ENCODE results near the gene CEP41.

The CEP41 gene

DNA sequence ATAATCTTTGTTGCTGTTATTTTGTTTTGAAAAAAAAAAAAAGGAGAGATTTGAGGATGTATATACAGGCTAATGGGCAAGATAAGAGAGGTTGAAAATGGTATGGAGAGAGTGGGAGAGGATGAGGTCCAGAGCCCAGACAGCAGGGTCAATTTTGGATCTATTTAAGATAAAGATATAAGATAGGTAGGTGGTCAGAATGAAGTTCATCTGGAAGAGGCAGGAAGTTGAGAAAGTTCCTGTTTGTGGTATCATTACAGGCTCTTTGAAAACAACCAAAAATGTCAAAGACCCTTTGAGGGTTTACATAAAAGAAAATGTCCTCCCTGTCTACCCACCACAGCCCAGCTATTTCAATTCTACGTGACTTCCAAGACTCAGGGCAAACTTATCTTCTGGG is 7.5 kb downstream of the CEP41 start:
- Histone ChIP-seq H3K4me1 (ENCODE audit: control insufficient read depth, insufficient read depth, low read length) (peaks cover 4% of the 10 kb centered on the region; the same call in 1 of the 2 replicates), H3K27me3 (ENCODE audit: control insufficient read depth, insufficient read depth, low read length) (no peaks in the 10 kb centered on the region), H3K4me3 (ENCODE audit: low read depth, low read length) (no peak overlapping the region), H3K27ac (ENCODE audit: low read depth, low read length) (no peak overlapping the region), H3K9me3 (ENCODE audit: control insufficient read depth, insufficient read depth, low read length) (no peaks in the 10 kb centered on the region), H3K36me3 (ENCODE audit: control insufficient read depth, insufficient read depth, low read length) (no peaks in the 10 kb centered on the region), H3K9ac (ENCODE audit: low read depth, low read length) (no peak overlapping the region)

DNA sequence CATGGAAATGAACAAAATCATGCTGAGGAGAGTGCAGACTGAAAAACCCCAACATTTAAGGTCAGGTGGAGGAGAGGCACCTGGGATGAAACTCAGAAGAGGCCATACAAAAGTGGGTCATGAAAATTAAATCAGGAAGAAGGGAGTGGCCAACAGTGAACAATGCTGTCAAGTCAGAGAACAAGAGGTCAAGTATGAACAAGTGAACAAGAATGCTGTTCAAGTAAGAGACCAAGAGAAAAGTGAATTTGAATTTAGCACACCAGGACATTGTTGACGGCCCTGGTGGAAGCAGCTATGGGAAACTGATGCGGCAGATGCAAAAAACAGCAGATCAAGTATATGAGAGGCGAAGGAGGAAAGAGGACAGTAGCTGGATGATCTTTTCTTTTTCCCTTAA is 7.9 kb downstream of the CEP41 start:
- no peaks in the 10 kb centered on the region for H3K27me3 ChIP-seq (ENCODE audit: control insufficient read depth, insufficient read depth, low read length)
- H3K4me1 ChIP-seq (ENCODE audit: control insufficient read depth, insufficient read depth, low read length) = peaks cover 4% of the 10 kb centered on the region; the same call in 1 of the 2 replicates
- no peak overlapping the region for H3K4me3 ChIP-seq (ENCODE audit: low read depth, low read length)
- no peaks in the 10 kb centered on the region for H3K36me3 ChIP-seq (ENCODE audit: control insufficient read depth, insufficient read depth, low read length)
- H3K9me3 ChIP-seq (ENCODE audit: control insufficient read depth, insufficient read depth, low read length) = no peaks in the 10 kb centered on the region
- no peak overlapping the region for H3K27ac ChIP-seq (ENCODE audit: low read depth, low read length)
- H3K9ac ChIP-seq (ENCODE audit: low read depth, low read length) = no peak overlapping the region

DNA sequence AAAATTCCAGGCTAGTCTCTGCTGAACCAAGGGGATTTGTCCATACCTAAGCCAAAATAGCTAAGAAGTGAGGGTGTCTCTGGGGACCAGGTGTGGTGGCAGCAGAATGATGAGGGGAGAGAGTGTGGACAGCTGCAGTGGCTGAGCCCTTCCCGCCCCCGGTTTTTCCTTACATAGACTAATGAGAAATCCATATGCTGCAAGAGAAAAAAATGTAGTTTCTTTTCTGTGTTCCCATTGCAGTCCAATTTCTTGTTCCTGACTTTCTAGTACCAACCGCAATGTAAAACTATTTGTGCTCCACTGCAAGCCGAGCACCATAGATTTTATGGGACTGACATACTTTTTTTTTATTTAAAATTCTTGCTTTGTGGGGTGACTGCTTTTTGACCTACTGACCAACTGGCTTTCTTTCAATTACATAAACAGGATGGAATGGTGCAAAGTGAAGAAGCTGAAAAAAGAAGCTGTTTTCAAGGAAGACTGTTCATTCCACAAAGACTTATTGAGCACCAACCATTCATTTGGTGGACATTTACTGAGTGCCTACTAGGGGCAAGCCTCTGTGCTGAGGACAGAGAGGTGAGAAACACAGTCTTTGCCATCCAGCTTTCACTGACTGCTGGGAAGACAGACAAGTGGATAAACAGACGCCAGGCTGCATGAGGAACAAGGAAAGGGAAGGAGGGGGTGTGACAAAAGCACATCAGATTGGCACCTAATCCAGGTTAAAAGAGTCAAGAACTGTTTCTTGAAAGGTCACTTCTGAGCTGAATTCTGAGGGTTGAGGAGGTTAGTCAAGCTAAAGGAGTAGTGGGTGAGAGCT is 9.8 kb downstream of the CEP41 start:
- Histone ChIP-seq H3K4me1 (ENCODE audit: control insufficient read depth, insufficient read depth, low read length) (peaks cover 4% of the 10 kb centered on the region; the same call in 1 of the 2 replicates), H3K9me3 (ENCODE audit: control insufficient read depth, insufficient read depth, low read length) (no peaks in the 10 kb centered on the region), H3K4me3 (ENCODE audit: low read depth, low read length) (no peak overlapping the region), H3K27me3 (ENCODE audit: control insufficient read depth, insufficient read depth, low read length) (no peaks in the 10 kb centered on the region), H3K27ac (ENCODE audit: low read depth, low read length) (no peak overlapping the region), H3K36me3 (ENCODE audit: control insufficient read depth, insufficient read depth, low read length) (no peaks in the 10 kb centered on the region), H3K9ac (ENCODE audit: low read depth, low read length) (no peak overlapping the region)

DNA sequence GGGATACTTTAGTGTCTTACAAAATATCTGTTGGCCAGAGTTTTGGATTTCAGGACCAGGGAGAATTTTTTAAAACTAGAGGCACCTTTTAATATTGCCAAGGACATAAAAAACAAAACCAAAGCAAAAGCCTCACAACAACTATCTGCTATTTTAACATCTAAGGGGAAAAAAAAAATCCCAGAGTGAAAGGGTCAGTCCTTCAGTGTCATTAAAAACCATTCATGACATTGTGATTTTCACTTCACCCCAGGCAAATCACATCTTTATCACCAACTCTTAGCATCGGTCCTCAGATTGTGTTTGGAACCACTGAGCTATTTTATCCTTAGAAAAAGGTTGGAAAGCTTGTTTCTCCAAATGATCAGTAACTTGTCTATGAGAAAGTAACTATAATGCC is 10.7 kb downstream of the CEP41 start:
- Histone ChIP-seq H3K4me3 (ENCODE audit: low read depth, low read length) (no peak overlapping the region), H3K9ac (ENCODE audit: low read depth, low read length) (no peak overlapping the region), H3K27me3 (ENCODE audit: control insufficient read depth, insufficient read depth, low read length) (no peaks in the 10 kb centered on the region), H3K27ac (ENCODE audit: low read depth, low read length) (no peak overlapping the region), H3K9me3 (ENCODE audit: control insufficient read depth, insufficient read depth, low read length) (no peaks in the 10 kb centered on the region), H3K36me3 (ENCODE audit: control insufficient read depth, insufficient read depth, low read length) (no peaks in the 10 kb centered on the region), H3K4me1 (ENCODE audit: control insufficient read depth, insufficient read depth, low read length) (peaks cover 4% of the 10 kb centered on the region; the same call in 1 of the 2 replicates)

DNA sequence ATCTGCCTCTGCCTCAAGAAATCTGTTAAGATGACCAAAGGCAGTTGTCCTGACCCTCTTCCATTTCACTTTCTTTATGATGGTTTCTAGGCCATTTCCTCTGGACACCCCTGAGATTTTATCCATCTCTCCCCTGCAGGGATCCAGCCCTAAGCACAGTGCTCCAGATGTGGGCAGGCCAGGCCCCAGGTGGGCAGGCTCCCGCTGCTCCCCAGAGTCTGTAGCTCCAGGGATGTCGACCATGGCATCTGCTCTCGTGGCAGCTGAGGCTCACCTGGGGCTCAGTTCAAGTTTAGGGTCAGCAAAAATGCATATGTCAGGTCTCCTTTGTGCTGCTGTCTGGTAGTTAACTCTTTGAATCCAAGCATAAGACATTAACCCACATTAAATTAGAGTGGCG is 11.8 kb downstream of the CEP41 start:
- H3K27me3 ChIP-seq (ENCODE audit: control insufficient read depth, insufficient read depth, low read length) = no peaks in the 10 kb centered on the region
- H3K9me3 ChIP-seq (ENCODE audit: control insufficient read depth, insufficient read depth, low read length) = no peaks in the 10 kb centered on the region
- no peak overlapping the region for H3K4me3 ChIP-seq (ENCODE audit: low read depth, low read length)

DNA sequence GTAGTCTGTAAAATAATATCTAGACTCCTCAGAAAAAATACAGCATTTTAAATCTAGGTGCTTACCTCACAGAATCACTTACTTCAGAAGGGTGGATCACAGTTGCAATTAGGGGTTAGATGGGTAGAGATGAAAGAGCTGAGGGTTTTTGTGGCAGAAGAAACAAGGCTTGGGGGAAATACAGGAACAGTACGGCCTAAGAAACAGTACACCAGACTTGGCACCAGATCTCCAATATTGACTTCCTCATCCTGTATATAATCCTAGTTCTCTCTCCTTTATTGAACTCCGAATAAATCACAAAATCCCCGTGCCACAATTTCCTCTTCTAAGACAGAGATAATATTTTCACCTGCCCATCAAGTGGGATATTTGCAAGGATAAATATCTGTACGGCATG is 14.3 kb downstream of the CEP41 start:
- Histone ChIP-seq H3K4me1 (ENCODE audit: control insufficient read depth, insufficient read depth, low read length) (peaks cover 12% of the 10 kb centered on the region), H3K27ac (ENCODE audit: low read depth, low read length) (no peak overlapping the region), H3K4me3 (ENCODE audit: low read depth, low read length) (no peak overlapping the region), H3K27me3 (ENCODE audit: control insufficient read depth, insufficient read depth, low read length) (no peaks in the 10 kb centered on the region), H3K36me3 (ENCODE audit: control insufficient read depth, insufficient read depth, low read length) (no peaks in the 10 kb centered on the region), H3K9ac (ENCODE audit: low read depth, low read length) (no peak overlapping the region), H3K9me3 (ENCODE audit: control insufficient read depth, insufficient read depth, low read length) (no peaks in the 10 kb centered on the region)

More for the DNA sequence above, 11.8 kb downstream of the CEP41 start:
- peaks cover 4% of the 10 kb centered on the region; the same call in 1 of the 2 replicates for H3K4me1 ChIP-seq (ENCODE audit: control insufficient read depth, insufficient read depth, low read length)
- H3K27ac ChIP-seq (ENCODE audit: low read depth, low read length) = no peak overlapping the region
- H3K9ac ChIP-seq (ENCODE audit: low read depth, low read length) = no peak overlapping the region
- no peaks in the 10 kb centered on the region for H3K36me3 ChIP-seq (ENCODE audit: control insufficient read depth, insufficient read depth, low read length)

DNA sequence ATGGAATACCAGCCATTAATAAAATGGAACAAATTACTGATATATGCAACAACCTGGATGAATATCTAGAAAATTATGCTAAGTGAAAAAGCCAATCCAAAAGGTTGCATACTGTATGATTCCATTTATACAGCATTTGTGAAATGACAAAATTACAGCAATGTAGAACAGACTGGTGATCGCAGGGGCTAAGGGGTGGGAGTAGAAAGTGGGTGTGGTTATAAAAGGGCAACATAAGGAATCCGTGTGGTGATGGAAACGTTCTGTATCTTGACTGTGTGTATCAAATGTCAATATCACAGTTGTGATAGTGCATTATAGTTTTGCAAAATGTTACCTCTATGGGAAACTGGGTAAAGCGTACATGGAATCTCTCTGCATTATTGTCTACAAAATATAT is 15.0 kb downstream of the CEP41 start:
- Histone ChIP-seq H3K9me3 (ENCODE audit: control insufficient read depth, insufficient read depth, low read length) (no peaks in the 10 kb centered on the region), H3K4me3 (ENCODE audit: low read depth, low read length) (no peak overlapping the region), H3K27ac (ENCODE audit: low read depth, low read length) (no peak overlapping the region), H3K27me3 (ENCODE audit: control insufficient read depth, insufficient read depth, low read length) (no peaks in the 10 kb centered on the region), H3K9ac (ENCODE audit: low read depth, low read length) (no peak overlapping the region), H3K4me1 (ENCODE audit: control insufficient read depth, insufficient read depth, low read length) (peaks cover 14% of the 10 kb centered on the region), H3K36me3 (ENCODE audit: control insufficient read depth, insufficient read depth, low read length) (no peaks in the 10 kb centered on the region)

DNA sequence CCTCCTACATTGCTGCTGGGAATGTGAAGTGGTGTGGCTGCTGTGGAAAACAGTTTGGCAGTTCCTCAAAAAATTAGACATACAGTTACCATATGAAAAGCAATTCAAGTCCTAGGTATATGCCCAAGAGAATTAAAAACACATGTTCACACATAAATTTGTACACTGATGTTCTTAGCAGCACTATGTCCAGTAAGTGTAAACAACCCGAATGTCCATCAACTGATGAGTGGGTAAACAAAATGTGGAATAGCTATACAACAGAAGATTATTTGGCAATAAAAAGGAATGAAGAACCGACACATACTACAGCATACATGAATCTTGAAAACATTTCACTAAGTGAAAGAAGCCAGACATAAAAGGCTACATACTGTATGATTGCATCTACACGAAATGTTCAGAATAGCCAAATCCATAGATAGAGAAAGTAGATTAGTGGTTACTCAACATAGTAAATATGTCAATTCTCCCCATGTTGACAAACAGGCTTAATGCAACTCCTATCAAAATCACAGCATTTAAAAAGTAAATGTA is 17.2 kb downstream of the CEP41 start:
- Histone ChIP-seq H3K4me1 (ENCODE audit: control insufficient read depth, insufficient read depth, low read length) (peaks cover 19% of the 10 kb centered on the region), H3K4me3 (ENCODE audit: low read depth, low read length) (no peak overlapping the region), H3K9ac (ENCODE audit: low read depth, low read length) (no peak overlapping the region), H3K36me3 (ENCODE audit: control insufficient read depth, insufficient read depth, low read length) (no peaks in the 10 kb centered on the region), H3K9me3 (ENCODE audit: control insufficient read depth, insufficient read depth, low read length) (no peaks in the 10 kb centered on the region), H3K27ac (ENCODE audit: low read depth, low read length) (no peak overlapping the region), H3K27me3 (ENCODE audit: control insufficient read depth, insufficient read depth, low read length) (no peaks in the 10 kb centered on the region)

DNA sequence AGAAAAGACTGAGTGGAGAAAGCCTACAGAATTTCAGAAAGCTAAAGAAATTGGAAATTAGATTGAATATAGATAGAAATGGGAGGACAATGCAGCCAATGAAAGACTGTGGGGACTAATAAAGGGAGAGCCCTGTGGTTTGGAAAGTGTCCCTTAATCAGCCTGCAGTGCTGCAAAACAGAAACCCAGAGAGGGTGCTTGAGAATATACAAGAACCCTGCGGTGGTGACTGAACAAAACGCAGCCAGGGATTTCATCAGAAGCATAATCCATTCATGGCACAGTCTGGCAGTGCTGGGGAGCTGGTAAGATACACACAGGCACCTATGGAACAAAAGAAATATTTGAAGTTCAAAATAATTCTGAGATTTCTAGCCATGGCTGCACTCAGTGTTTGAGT is 19.1 kb downstream of the CEP41 start:
- H3K9me3 ChIP-seq (ENCODE audit: control insufficient read depth, insufficient read depth, low read length) = no peaks in the 10 kb centered on the region
- H3K27ac ChIP-seq (ENCODE audit: low read depth, low read length) = peak overlapping the region; percentile 43
- H3K4me3 ChIP-seq (ENCODE audit: low read depth, low read length) = no peak overlapping the region
- H3K36me3 ChIP-seq (ENCODE audit: control insufficient read depth, insufficient read depth, low read length) = no peaks in the 10 kb centered on the region
- H3K27me3 ChIP-seq (ENCODE audit: control insufficient read depth, insufficient read depth, low read length) = no peaks in the 10 kb centered on the region
- H3K4me1 ChIP-seq (ENCODE audit: control insufficient read depth, insufficient read depth, low read length) = peaks cover 21% of the 10 kb centered on the region
- H3K9ac ChIP-seq (ENCODE audit: low read depth, low read length) = no peak overlapping the region

DNA sequence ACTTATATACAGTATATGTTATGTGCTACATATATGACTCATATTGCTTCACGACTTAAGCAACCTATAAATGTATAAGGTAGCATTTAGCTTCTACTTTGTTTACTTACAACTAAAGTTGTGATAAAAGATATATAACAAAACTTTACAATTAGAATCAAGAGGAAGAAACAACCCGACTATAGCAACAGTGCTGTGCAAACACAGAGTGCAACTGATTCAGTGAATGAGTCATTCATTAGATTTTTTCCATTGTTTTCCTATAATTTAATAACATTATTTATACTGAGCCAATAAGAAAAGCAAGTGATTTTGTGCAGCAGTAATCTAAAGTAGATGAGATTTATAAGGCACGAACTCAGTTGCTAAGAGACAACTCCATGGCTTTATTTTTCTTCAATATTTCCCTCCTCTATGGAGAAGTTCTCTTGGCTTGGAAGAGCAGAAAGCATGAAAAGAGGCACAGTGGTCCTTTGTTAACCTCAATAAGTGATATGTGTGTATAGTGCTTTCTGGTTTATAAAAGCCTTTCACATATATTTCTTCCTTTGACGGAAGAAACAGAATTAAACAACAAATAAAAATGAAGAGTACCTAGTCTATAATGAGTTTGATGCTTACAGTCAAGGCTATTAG is 19.8 kb downstream of the CEP41 start:
- H3K36me3 ChIP-seq (ENCODE audit: control insufficient read depth, insufficient read depth, low read length) = no peaks in the 10 kb centered on the region
- peak overlapping the region; percentile 15 for H3K27ac ChIP-seq (ENCODE audit: low read depth, low read length)
- no peak overlapping the region for H3K9ac ChIP-seq (ENCODE audit: low read depth, low read length)
- no peak overlapping the region for H3K4me3 ChIP-seq (ENCODE audit: low read depth, low read length)
- no peaks in the 10 kb centered on the region for H3K9me3 ChIP-seq (ENCODE audit: control insufficient read depth, insufficient read depth, low read length)
- peaks cover 21% of the 10 kb centered on the region for H3K4me1 ChIP-seq (ENCODE audit: control insufficient read depth, insufficient read depth, low read length)
- no peaks in the 10 kb centered on the region for H3K27me3 ChIP-seq (ENCODE audit: control insufficient read depth, insufficient read depth, low read length)

DNA sequence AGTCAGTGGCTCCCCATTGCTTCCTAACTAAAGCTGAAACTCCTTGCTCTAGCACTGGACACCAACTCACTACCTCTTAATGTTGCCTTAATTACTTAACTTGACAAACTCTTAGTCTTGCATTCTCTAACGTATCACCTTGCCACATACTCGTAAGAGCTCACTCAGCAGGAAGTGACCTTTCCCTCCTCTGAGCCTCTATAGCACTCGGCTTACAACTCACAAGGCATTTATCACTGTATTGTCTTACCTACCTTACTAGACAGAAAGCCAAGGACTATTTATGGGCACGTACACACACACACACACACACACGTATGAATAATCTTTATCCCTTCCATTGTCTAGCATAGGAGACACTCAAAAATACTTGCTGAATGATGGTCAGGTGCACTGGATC is 21.2 kb downstream of the CEP41 start:
- H3K36me3 ChIP-seq (ENCODE audit: control insufficient read depth, insufficient read depth, low read length) = no peaks in the 10 kb centered on the region

More for the DNA sequence above, 21.2 kb downstream of the CEP41 start:
- no peak overlapping the region for H3K9ac ChIP-seq (ENCODE audit: low read depth, low read length)
- H3K27ac ChIP-seq (ENCODE audit: low read depth, low read length) = no peak overlapping the region
- H3K4me3 ChIP-seq (ENCODE audit: low read depth, low read length) = no peak overlapping the region
- no peaks in the 10 kb centered on the region for H3K27me3 ChIP-seq (ENCODE audit: control insufficient read depth, insufficient read depth, low read length)
- H3K4me1 ChIP-seq (ENCODE audit: control insufficient read depth, insufficient read depth, low read length) = peaks cover 21% of the 10 kb centered on the region
- no peaks in the 10 kb centered on the region for H3K9me3 ChIP-seq (ENCODE audit: control insufficient read depth, insufficient read depth, low read length)
